ENCODE results near the gene USP34.

DNA sequence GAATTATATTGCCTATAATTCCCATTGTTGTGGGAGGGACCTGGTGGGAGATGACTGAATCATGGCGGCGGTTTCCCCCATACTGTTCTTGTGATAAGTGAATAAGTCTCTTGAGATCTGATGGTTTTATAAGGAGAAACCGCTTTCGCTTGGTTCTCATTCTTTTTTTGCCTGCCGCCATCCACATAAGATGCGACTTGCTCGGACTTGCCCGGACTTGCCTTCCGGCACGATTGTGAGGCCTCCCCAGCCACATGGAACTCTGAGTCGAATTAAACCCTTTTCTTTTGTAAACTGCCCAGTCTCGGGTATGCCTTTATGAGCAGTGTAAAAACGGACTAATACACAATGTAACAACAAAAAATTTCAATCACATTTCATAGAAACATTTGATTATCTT is 193.1 kb downstream of the USP34 start:
- TF ChIP-seq EZH2 (IDR thresholded peaks at IDR 0.05) (no peak), POLR2AphosphoS5 (IDR thresholded peaks at IDR 0.05; ENCODE audit: borderline replicate concordance, low read depth, low read length) (no peak)
